Stimulated activated naive CD8-positive, alpha-beta T cell treated with anti-CD3 and anti-CD28 coated beads, Interleukin-15, Interleukin-2, amounts not matched to agents 100 ng/mL and 50 ng/mL, for 24 hours (primary cell): ENCODE data around the gene FCAR.
A peak's percentile ranks its signal among the peaks of the same experiment; 100 is the strongest.
"Not testable (repeated sequence)": the region's sequence is repeated elsewhere in the genome, so short reads cannot be mapped to it uniquely, and the experiment has no call there.

ENCODE experiments used
- H3K27ac Mint-ChIP-seq: one replicate; pipeline ENCODE4 v1.8.0; 2021; ENCODE audit warnings: mild to moderate bottlenecking, mixed read lengths
- H3K27me3 Mint-ChIP-seq: one replicate; pipeline ENCODE4 v1.8.0; 2021; ENCODE audit warnings: mixed read lengths
- H3K36me3 Mint-ChIP-seq: one replicate; pipeline ENCODE4 v1.8.0; 2021; ENCODE audit warnings: low read depth, mixed read lengths
- H3K4me1 Mint-ChIP-seq: one replicate; pipeline ENCODE4 v1.8.0; 2021; ENCODE audit warnings: low read depth, mixed read lengths
- H3K4me3 Mint-ChIP-seq: one replicate; pipeline ENCODE4 v1.8.0; 2021; ENCODE audit warnings: mild to moderate bottlenecking, mixed read lengths
- H3K9me3 Mint-ChIP-seq: one replicate; pipeline ENCODE4 v1.8.0; 2021; ENCODE audit warnings: mixed read lengths

Gene FCAR

DNA sequence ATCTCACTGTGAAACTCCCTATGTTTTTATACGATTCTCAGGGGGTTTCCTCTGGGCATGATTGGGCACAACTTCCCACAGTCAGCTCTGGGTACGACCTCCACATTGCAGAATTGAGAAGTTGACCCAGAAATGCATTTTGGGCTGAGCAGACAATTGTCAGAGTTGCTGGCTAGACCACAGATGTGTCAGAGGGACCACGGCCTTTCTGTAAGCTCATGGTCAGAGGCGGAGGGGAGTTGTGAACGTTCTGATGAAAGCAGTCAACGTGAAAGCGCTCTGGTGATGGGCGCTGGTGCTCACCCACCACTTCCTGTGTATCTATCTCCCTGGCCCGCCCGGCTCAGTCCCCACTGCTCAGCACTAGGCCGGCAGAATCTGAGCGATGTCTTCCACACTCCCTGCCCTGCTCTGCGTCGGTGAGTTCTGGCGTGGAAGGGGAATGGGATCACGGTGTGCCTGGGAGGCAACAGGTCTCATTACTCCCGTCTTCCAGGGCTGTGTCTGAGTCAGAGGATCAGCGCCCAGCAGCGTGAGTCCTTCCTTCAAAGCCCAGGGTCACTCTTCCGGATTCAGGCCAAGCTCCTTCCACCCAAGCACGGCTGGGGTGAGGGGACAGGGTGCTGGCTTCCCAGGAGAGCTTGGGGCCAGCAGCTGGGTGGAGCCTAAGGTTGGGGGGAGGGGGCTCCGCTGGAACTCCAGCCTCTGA, 31.9 kb downstream of the FCAR start, which contains the start of gene NCR1:
Gene NCR1, plus strand, starts transcription at position 346 of the 709 bp plus-strand sequence. Its CDS starts 40 bp downstream, at position 386.
- H3K27ac Mint-ChIP-seq, result no peak within 1 kb of the TSS

DNA sequence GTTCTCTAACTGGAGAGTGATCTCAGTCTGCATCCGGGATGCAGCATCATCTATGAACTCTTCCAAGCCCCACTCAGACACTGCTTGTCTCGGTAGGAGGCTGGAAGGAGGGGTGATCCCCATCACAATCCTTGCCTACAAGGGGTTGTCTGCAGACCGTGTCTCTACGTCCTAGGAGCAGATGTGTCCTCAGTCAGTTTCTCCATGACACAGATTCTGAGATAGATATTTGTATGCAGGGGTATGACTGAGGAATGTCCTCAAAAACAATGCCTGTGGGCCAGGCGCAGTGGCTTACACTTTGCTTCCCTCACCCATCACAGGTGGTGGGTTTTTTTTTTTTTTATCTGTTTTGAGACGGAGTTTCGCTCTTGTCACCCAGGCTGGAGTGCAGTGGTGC, 32.8 kb downstream of the FCAR start:
- peaks cover 8% of the 10 kb centered on the region for H3K27me3 Mint-ChIP-seq
- H3K9me3 Mint-ChIP-seq, result no peaks in the 10 kb centered on the region
- no peak overlapping the region for H3K27ac Mint-ChIP-seq
- H3K4me3 Mint-ChIP-seq, result peak overlapping the region; percentile 17
- peaks cover 2% of the 10 kb centered on the region for H3K4me1 Mint-ChIP-seq
- no peaks in the 10 kb centered on the region for H3K36me3 Mint-ChIP-seq

More for the DNA sequence above, 31.9 kb downstream of the FCAR start, which contains the start of gene NCR1:
- H3K4me1 Mint-ChIP-seq, result peaks cover 2% of the 10 kb centered on the region
- no peaks in the 10 kb centered on the region for H3K36me3 Mint-ChIP-seq
- H3K9me3 Mint-ChIP-seq, result no peaks in the 10 kb centered on the region
- peaks cover 7% of the 10 kb centered on the region for H3K27me3 Mint-ChIP-seq
- peak within 1 kb of the TSS; percentile 65 for H3K4me3 Mint-ChIP-seq

DNA sequence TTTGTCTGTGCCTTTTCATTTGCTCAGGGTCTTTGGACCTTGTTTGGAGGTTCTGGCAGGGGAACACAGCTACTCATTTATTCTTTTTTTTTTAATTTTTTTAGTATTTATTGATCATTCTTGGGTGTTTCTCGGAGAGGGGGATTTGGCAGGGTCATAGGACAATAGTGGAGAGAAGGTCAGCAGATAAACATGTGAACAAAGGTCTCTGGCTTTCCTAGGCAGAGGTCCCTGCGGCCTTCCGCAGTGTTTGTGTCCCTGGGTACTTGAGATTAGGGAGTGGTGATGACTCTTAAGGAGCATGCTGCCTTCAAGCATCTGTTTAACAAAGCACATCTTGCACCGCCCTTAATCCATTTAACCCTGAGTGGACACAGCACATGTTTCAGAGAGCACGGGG, 33.9 kb downstream of the FCAR start:
- H3K36me3 Mint-ChIP-seq, H3K4me1 Mint-ChIP-seq, H3K9me3 Mint-ChIP-seq, H3K27ac Mint-ChIP-seq, H3K4me3 Mint-ChIP-seq: not testable (repeated sequence)
- peaks cover 11% of the 10 kb centered on the region for H3K27me3 Mint-ChIP-seq

DNA sequence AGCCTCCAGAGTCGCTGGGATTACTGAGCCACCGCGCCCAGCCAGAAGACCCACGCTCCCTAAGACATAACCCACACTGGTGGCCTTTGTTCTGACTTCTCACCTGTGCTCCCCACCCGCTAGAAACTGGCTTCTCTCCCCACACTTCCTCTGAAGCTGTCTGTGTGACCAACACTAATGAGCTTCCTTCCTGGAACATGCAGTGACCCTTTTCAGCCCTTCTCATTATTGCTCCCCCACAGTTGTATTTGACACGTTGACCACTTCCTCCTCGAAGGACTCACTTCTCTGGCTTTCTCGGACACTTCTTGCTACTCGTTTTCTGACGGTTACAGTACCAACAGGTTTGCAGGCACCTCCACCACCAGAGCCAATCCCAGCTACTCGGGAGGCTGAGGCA, 42.8 kb downstream of the FCAR start:
- peaks cover 3% of the 10 kb centered on the region for H3K4me1 Mint-ChIP-seq
- no peaks in the 10 kb centered on the region for H3K36me3 Mint-ChIP-seq
- no peaks in the 10 kb centered on the region for H3K9me3 Mint-ChIP-seq
- H3K4me3 Mint-ChIP-seq, result no peak overlapping the region
- no peak overlapping the region for H3K27ac Mint-ChIP-seq
- peaks cover 14% of the 10 kb centered on the region for H3K27me3 Mint-ChIP-seq

DNA sequence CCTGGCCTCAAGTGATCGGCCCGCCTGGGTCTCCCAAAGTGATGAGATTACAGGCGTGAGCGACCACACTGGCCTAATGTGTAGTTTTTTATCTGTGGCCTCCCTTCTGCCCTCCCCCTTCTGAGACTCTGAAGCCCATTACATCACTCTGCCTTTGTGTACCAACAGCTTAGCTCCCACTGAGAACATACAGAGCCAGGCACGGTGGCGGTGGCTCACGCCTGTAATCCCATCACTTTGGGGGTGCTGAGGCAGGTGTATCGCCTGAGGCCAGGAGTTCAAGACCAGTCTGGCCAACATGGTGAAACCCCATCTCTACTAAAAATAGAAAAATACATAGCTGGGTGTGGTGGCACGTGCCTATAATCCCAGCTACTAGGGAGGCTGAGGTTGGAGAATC, 44.5 kb downstream of the FCAR start:
- Mint-ChIP-seq H3K36me3 (no peaks in the 10 kb centered on the region), H3K27ac (no peak overlapping the region), H3K4me3 (no peak overlapping the region), H3K27me3 (peaks cover 11% of the 10 kb centered on the region), H3K4me1 (peaks cover 3% of the 10 kb centered on the region), H3K9me3 (no peaks in the 10 kb centered on the region)

DNA sequence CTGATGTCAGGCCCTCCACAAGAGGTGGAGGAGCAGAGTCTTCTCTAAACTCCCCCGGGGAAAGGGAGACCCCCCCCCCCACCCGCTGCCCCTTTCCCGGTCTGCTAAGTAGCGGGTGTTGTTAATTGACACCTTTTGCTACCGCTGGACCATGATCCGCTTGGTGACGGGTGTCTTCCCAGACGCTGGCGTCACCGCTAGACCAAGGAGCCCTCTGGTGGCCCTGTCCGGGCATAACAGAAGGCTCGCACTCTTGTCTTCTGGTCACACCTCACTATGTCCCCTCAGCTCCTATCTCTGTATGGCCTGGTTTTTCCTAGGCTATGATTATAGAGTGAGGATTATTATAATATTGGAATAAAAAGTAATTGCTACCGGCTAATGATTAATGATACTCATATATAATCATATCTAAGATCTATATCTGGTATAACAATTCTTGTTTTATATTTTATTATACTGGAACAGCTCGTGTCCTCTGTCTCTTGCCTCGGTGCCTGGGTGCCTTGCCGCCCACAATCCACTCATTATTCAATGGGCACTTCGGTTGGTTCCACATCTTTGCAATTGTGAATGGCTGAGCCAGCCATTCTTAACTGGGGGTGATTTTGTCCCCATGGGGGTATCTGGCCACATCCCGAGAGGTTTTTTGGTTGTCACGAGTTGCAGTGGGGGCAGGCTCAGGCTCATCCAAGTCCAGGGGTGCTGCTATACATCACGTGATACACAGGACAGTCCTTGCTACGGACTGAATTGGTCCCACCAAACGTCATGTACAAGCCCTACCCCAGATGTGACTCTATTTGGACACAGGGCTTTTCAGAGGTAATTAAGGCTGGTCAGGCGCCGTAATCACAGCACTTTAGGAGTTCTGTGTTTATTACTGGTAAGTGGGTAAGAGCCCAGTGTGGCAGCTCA, 45.9 kb downstream of the FCAR start:
- H3K36me3 Mint-ChIP-seq, H3K4me3 Mint-ChIP-seq, H3K9me3 Mint-ChIP-seq, H3K4me1 Mint-ChIP-seq, H3K27ac Mint-ChIP-seq: not testable (repeated sequence)
- peaks cover 11% of the 10 kb centered on the region for H3K27me3 Mint-ChIP-seq

DNA sequence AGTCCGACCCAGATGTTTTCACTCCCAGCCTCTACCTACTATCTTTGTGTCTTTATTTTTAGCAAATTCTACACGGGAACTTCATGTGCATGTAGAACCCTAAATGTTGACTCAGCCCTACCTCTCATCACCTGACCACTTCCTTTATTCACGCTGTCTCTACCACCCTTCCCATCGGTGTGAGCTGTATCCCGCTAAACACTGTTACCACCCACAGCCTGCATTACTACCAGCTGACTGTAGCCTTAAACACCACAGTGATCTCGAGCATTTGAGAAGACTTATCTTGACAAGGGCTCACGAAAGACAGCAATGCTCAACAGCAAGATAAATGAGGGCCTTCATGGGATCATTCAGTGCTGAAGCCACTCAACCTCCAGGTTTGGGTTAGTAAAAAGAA, 47.0 kb downstream of the FCAR start:
- Mint-ChIP-seq H3K4me1 (peaks cover 3% of the 10 kb centered on the region), H3K27me3 (peaks cover 11% of the 10 kb centered on the region), H3K27ac (no peak overlapping the region), H3K4me3 (no peak overlapping the region), H3K36me3 (no peaks in the 10 kb centered on the region), H3K9me3 (peaks cover 4% of the 10 kb centered on the region)

DNA sequence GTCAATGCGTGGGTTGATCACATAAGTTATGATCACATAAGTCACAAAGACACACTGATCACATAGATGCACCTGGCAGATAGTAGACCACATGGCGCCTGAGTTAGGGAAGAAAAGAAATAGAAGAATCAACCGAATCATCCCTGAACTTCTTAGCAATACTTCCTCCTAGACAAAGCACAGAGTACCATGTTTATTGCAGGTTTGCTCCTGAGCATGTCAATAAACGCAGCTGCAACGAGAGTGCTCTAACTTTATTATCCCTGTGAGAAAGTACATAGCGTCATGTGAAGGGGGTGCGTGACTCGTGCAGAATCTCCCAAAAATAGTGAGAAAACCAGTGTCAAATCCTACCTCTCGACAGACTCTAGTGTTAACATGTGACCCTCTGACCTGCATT, 49.2 kb downstream of the FCAR start:
- peaks cover 11% of the 10 kb centered on the region for H3K27me3 Mint-ChIP-seq
- no peak overlapping the region for H3K4me3 Mint-ChIP-seq
- peaks cover 2% of the 10 kb centered on the region for H3K36me3 Mint-ChIP-seq
- no peak overlapping the region for H3K27ac Mint-ChIP-seq
- peaks cover 7% of the 10 kb centered on the region for H3K9me3 Mint-ChIP-seq
- peaks cover 3% of the 10 kb centered on the region for H3K4me1 Mint-ChIP-seq

DNA sequence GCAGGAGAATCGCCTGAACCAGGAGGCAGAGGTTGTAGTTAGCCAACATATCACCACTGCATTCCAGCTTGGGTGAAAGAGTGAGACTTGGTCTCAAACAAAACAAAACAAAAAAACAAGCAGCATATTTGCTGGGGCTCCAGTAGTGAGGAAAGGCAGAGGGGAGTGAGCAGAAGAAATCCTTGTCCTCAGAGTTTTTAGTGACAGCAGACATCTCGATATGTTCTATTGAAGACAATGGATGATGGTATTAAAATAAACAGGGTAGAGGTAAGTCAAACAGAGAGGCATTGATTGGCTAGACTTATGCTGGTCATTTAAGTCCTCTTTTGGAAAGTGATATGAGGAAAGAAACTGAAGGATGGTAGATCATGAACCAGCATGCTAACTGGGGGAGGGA, 54.3 kb downstream of the FCAR start:
- no peaks in the 10 kb centered on the region for H3K4me1 Mint-ChIP-seq

DNA sequence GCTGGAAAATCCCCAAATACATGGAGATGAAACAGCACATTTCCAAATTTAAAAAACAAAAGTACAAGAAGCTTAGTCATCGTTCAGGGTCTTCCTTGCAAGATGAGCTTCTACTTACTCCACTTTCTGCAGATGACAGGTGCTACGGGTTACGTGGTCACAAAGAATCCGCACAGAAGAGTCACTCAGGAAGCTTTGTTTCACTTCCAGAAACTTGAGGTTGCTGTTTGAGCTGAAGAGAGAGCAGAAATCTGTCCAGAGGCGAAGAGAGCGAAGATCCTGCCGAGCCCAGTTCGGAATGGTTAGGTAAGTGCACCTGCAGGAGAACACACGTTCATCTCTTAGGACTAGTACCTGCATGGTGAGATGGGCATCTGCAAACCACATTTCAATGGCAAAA, 63.9 kb downstream of the FCAR start:
- Mint-ChIP-seq H3K9me3 (no peaks in the 10 kb centered on the region), H3K4me3 (no peak overlapping the region), H3K36me3 (no peaks in the 10 kb centered on the region), H3K27me3 (peaks cover 8% of the 10 kb centered on the region), H3K27ac (no peak overlapping the region), H3K4me1 (peaks cover 3% of the 10 kb centered on the region)

More for the DNA sequence above, 54.3 kb downstream of the FCAR start:
- Mint-ChIP-seq H3K4me3 (no peak overlapping the region), H3K9me3 (peaks cover 15% of the 10 kb centered on the region), H3K27me3 (peaks cover 4% of the 10 kb centered on the region), H3K27ac (no peak overlapping the region), H3K36me3 (peaks cover 5% of the 10 kb centered on the region)

DNA sequence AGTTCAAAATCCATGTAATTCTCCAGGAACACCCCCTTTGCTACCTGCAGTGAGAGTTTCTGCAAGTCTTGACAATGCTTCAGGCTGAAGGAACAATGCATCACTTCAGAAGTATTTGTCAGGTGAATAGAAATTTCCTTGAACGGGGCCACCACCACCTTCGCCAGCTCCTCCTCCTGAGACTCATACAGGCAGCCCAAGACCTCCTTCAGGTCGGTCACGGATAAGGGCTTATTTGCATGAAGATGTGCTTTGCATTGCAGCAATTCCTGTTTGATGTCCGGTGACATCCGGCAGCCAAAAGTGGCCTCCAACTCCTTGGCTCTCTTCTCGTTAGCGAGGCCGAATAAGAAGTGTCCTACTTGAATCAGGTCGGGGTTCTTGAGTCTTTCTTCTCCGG, 64.9 kb downstream of the FCAR start:
- H3K36me3 Mint-ChIP-seq, result no peaks in the 10 kb centered on the region
- no peak overlapping the region for H3K27ac Mint-ChIP-seq
- H3K9me3 Mint-ChIP-seq, result no peaks in the 10 kb centered on the region
- H3K4me3 Mint-ChIP-seq, result no peak overlapping the region
- H3K4me1 Mint-ChIP-seq, result peaks cover 3% of the 10 kb centered on the region
- peaks cover 8% of the 10 kb centered on the region for H3K27me3 Mint-ChIP-seq

DNA sequence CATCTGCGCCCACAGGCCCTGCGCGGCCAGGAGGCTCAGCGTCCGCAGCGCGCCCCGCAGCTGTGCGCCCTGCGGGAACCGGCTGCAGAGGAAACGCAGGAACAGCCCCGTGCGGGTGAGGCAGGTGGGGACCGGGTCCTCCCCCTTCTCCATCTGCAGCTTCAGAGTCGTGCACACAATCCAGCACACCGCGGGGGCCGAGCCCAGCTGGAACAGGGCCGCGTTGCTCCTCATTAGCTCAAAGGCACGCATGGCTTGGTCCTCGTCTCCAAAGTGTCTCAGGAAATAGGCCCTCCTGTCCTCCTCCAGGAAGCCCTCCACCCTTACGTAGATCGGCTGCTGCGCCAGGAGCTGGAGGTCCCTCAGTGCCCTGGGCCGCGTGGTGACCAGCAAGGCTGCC, 65.5 kb downstream of the FCAR start:
- H3K4me3 Mint-ChIP-seq, H3K27me3 Mint-ChIP-seq, H3K27ac Mint-ChIP-seq, H3K36me3 Mint-ChIP-seq, H3K4me1 Mint-ChIP-seq, H3K9me3 Mint-ChIP-seq: not testable (repeated sequence)
